ENCODE measurements around the gene MUC16.

Gene MUC16

GRCh38 chr19:9018163-9018875, 8.1 kb upstream of the MUC16 start:
- no peak for TF ChIP-seq TAF1 (IDR thresholded peaks at IDR 0.05; ENCODE audit: borderline replicate concordance, insufficient read depth, low read length)
- TF ChIP-seq REST (IDR thresholded peaks at IDR 0.05; ENCODE audit: insufficient read depth in 1 of 2, low read depth in 2 of 2, low read length in 2 of 2): no peak
- no peak for TF ChIP-seq POLR2AphosphoS5 (IDR thresholded peaks at IDR 0.05; ENCODE audit: low read depth, low read length)
- TF ChIP-seq SIN3A (IDR thresholded peaks at IDR 0.05; ENCODE audit: borderline replicate concordance, insufficient read depth, low read length): no peak
- no peak for TF ChIP-seq FOXP2 (optimal IDR thresholded peaks at IDR 0.05; ENCODE audit: borderline replicate concordance, extremely low read depth, extremely low read length, insufficient read depth)

- TF ChIP-seq REST (IDR thresholded peaks at IDR 0.05; ENCODE audit: insufficient read depth in 1 of 2, low read depth in 2 of 2, low read length in 2 of 2) (no peak), TAF1 (IDR thresholded peaks at IDR 0.05; ENCODE audit: borderline replicate concordance, insufficient read depth, low read length) (no peak), POLR2AphosphoS5 (IDR thresholded peaks at IDR 0.05; ENCODE audit: low read depth, low read length) (no peak), FOXP2 (optimal IDR thresholded peaks at IDR 0.05; ENCODE audit: borderline replicate concordance, extremely low read depth, extremely low read length, insufficient read depth) (no peak), SIN3A (IDR thresholded peaks at IDR 0.05; ENCODE audit: borderline replicate concordance, insufficient read depth, low read length) (no peak)
Observed at GRCh38 chr19:9014803-9015202, 4.6 kb upstream of the MUC16 start.

GRCh38 chr19:9013988-9014387, 3.8 kb upstream of the MUC16 start:
- no peak for TF ChIP-seq POLR2AphosphoS5 (IDR thresholded peaks at IDR 0.05; ENCODE audit: low read depth, low read length)
- no peak for TF ChIP-seq REST (IDR thresholded peaks at IDR 0.05; ENCODE audit: insufficient read depth in 1 of 2, low read depth in 2 of 2, low read length in 2 of 2)
- TF ChIP-seq SIN3A (IDR thresholded peaks at IDR 0.05; ENCODE audit: borderline replicate concordance, insufficient read depth, low read length): no peak
- no peak for TF ChIP-seq FOXP2 (optimal IDR thresholded peaks at IDR 0.05; ENCODE audit: borderline replicate concordance, extremely low read depth, extremely low read length, insufficient read depth)
- TF ChIP-seq TAF1 (IDR thresholded peaks at IDR 0.05; ENCODE audit: borderline replicate concordance, insufficient read depth, low read length): no peak

GRCh38 chr19:9011875-9012274, 1.7 kb upstream of the MUC16 start:
- no peak for TF ChIP-seq REST (IDR thresholded peaks at IDR 0.05; ENCODE audit: insufficient read depth in 1 of 2, low read depth in 2 of 2, low read length in 2 of 2)
- TF ChIP-seq TAF1 (IDR thresholded peaks at IDR 0.05; ENCODE audit: borderline replicate concordance, insufficient read depth, low read length): no peak
- TF ChIP-seq FOXP2 (optimal IDR thresholded peaks at IDR 0.05; ENCODE audit: borderline replicate concordance, extremely low read depth, extremely low read length, insufficient read depth): no peak
- no peak for TF ChIP-seq POLR2AphosphoS5 (IDR thresholded peaks at IDR 0.05; ENCODE audit: low read depth, low read length)
- TF ChIP-seq SIN3A (IDR thresholded peaks at IDR 0.05; ENCODE audit: borderline replicate concordance, insufficient read depth, low read length): no peak
